Limb (tissue), 2 donors: Measurements from ENCODE around the gene CLCN2.

ENCODE experiments used
- DNase-seq, 2 donors: peaks; one replicate each; pipeline ENCODE4 v3.0.0-alpha.2; 2016; ENCODE audit errors: extremely low spot score in 2 of 2

Gene CLCN2

GRCh38 chr3:184361532-184361931, at the start of gene CLCN2, which contains the start of gene POLR2H:
CLCN2 (minus strand) TSS chr3:184361605; CDS start chr3:184361479, 126 bp downstream.
POLR2H (plus strand) TSS chr3:184361710; CDS start chr3:184363493, 1,783 bp downstream.
- DNase-seq: no peak

DNA sequence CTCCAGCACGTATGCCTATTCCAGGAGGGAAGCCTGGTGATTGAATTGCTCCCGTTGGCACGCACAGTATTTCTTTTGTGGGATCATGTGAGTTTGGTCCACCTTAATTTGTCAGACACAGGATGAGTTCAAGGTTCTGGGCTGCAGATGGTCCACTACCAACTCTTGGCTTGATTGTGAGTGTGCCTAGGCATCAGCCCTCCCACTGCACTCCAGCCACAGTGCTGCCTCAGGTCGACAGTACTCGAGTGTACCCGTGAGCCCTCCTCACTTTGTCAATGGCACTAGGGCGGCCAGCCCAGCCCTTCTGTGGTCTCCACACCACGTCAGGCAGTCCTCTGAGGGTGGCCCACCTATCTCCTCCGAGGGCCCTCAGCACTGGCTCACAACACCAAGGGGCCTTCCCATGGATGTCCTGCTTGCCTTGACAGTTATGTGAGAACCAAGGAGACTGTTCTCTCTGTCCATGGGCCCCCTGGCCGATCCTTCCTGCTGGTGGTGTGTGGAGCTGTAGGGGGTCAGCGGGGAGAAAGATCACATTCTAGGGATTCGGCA, 48.6 kb upstream of the CLCN2 start:
- no peak for DNase-seq

GRCh38 chr3:184409331-184409926, 48.0 kb upstream of the CLCN2 start:
- DNase-seq: no peak

DNA sequence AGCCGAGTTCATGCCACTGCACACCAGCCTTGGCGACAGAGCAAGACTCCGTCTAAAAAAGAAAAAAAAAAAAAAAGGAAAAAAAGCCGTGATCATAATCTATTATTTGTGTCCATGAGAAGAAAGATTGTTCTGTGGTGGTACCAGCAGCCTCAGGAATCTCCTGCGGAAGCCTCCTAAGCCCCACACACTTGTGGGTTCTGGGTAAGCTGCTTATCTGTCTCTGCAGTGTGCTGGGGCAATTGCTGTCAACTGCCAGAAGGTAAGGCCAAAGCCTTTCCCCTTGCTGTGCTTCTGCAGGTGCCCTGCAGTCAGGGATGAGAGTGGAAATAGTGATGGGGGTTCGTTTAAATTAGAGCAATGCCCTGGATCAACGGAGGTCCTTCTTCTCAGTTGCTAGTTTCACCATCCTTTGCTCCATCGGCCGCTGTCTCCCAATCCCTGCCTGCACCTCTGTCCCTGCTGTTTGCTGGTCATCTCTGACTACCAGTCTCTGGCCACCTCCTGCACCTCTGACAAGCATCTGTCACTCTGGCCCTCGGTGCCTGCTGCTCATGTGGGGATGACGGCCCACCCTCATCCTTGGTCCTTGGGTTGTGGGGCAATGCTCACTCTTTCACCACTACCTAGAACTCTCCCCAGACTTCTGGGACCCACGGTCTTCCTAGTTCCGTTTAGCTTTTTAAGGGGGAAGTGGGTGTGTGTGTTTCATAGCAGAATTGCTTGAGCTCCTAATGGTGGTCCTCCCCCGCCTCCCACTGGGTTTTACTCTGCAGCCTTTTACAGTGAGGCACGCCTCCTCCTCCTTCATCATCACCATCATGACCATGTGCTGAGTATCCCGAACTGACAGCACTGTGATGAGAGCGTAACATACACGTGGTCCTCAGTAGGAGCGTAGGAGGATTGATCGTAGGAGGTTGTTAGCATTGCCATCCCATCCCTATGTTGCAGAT, 43.9 kb upstream of the CLCN2 start:
- DNase-seq: no peak

DNA sequence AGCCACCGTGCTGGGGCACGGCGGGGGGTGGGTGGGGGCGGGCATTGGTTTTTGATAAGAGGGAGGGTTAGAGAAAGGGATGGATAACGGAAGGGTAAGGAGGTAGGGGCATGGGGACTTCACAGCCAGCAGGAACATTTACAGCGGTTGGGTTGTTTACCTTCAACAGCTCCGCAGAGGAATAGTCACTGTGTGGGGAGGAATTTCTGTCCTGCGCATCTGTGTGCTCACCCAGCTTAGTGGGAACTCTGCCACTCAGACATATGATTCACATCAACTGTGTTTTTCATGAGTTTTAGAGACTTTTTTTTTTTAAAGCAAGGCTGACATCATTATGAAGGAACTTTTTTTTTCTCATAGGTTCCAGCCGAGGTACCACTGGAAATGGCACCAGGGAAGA, 38.0 kb upstream of the CLCN2 start:
- peak in 1 of 2 donors; percentile 51 for DNase-seq

DNA sequence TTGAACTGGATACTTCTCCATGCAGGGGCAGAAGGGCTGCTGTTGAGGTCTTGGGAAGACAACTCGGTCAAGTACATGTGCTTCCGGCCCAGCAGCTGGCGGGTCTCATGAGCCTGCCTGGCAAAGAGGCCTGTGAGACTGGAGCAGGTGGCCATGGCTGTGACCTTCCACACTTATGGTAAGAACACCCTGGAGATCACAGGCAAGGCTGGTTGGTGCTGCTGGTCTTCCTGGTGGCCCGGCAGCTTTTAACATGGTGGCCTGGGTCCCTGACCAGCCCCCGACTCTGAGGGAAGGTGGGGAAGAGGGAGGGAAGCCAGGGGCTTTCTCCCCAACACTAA, 33.9 kb upstream of the CLCN2 start:
- no peak for DNase-seq

- no peak for DNase-seq
Observed at GRCh38 chr3:184391266-184391665, 29.9 kb upstream of the CLCN2 start.

- DNase-seq: no peak
Observed at GRCh38 chr3:184389935-184390528, 28.6 kb upstream of the CLCN2 start.

- no peak for DNase-seq
Observed at GRCh38 chr3:184389384-184389783, 28.0 kb upstream of the CLCN2 start.

DNA sequence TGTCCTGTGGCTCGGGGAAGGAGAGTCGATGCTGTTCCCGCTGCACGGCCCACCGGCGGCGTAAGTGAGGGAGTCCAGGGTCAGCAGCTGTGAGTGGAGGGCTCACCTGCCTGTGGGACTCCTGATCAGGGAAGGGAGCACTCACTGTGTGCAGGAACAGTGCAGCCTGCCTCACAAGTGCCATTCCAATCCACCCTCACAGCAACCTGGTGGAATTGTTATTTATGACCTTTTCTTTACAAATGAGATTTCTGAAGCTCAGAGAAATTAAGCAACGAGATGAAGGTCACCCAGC, 27.5 kb upstream of the CLCN2 start:
- no peak for DNase-seq

DNA sequence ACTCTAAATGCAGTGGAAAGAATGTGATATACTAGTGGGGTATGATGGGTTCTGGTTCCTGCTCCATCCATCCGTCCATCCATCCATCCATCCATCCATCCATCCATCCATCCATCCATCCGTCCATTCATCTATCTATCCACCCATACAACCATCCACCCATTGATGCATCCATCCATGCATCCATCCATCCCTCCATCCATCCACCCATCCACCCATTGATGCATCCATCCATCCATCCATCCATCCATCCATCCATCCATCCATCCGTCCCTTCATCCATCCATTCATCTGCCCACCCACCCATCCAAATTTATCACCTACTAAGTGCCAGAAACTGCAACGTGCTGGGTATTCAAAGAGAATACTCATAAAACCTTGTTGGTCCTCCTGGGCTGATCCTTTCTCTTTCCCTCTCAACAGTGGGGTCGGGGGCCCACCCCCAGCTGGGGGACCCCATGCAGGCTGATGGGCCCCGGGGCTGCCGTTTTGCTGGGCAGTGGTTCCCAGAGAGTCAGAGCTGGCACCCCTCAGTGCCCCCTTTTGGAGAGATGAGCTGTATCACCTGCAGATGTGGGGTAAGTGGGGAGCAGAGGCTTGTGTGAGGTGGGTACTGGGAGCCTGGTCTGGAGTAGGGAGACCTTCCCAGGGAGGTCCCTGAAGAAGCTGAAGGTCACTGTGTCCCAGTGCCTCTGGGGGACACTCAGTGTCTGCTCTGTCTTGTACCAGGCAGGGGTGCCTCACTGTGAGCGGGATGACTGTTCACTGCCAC, 26.9 kb upstream of the CLCN2 start:
- DNase-seq: no peak

DNA sequence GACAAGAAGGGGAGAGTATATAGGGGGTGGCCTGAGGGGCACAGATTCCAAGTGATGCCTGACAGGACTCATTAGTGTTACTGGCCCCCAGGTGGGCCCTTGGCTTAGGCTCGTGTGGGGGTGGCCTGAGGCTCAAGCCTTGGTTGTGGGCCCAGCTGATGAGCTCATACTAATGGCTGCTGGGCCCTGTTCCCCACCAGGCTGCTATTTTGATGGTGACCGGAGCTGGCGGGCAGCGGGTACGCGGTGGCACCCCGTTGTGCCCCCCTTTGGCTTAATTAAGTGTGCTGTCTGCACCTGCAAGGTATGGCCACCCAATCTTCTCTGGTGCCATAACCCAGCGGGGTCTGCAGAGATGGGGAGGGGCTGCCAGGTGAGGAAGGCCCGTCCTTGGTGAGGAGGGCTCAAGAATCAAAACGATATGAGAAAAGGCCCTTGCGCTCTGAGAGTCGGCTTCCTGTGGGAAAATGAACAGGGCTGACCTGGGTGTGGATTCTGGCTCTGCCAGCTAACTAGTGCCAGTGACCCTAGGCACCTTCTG, 25.8 kb upstream of the CLCN2 start:
- no peak for DNase-seq

GRCh38 chr3:184386047-184386806, 24.8 kb upstream of the CLCN2 start:
- DNase-seq: no peak

GRCh38 chr3:184384856-184385422, 23.5 kb upstream of the CLCN2 start:
- no peak for DNase-seq

GRCh38 chr3:184384342-184384741, 22.9 kb upstream of the CLCN2 start:
- no peak for DNase-seq

DNA sequence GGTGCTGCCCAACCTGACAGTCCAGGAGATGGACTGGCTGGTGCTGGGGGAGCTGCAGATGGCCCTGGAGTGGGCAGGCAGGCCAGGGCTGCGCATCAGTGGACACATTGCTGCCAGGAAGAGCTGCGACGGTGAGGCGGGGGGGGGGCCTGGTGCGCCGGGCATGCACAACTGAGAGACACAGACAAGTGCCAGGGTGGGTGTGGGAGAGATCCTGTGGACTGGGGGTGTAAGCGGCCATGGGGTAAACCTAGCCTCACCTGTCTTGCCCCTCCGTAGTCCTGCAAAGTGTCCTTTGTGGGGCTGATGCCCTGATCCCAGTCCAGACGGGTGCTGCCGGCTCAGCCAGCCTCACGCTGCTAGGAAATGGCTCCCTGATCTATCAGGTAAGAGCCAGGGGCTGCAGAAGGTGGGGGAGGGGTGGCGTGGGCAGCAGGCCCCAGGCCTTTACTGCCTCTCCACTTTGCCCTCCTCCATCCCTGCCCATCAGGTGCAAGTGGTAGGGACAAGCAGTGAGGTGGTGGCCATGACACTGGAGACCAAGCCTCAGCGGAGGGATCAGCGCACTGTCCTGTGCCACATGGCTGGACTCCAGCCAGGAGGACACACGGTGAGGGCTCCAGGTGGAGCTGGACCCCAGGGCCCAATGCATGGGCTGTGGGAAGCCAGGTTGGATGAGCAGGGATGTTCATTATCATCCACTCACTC, 21.8 kb upstream of the CLCN2 start:
- DNase-seq: no peak

DNA sequence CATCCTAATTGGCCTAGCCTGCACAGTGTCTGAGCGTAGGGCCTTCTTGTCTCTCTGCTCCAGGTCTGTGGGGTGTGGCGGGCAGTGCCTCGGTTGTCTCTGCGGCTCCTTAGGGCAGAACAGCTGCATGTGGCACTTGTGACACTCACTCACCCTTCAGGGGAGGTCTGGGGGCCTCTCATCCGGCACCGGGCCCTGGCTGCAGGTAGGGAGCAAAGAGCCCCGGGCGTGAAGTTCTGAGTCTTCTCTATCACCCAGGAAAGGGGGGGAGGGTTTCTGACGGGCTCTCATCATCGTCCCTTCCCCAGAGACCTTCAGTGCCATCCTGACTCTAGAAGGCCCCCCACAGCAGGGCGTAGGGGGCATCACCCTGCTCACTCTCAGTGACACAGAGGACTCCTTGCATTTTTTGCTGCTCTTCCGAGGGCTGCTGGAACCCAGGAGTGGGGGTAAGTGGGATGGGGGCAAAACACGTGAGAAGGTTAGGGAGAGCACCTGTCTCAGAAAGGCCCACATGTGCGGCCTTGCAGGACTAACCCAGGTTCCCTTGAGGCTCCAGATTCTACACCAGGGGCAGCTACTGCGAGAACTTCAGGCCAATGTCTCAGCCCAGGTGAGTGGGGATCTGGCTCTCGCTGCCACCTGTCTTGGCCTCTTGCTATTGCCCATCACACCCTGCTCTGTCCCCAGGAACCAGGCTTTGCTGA, 21.1 kb upstream of the CLCN2 start:
- DNase-seq: no peak

DNA sequence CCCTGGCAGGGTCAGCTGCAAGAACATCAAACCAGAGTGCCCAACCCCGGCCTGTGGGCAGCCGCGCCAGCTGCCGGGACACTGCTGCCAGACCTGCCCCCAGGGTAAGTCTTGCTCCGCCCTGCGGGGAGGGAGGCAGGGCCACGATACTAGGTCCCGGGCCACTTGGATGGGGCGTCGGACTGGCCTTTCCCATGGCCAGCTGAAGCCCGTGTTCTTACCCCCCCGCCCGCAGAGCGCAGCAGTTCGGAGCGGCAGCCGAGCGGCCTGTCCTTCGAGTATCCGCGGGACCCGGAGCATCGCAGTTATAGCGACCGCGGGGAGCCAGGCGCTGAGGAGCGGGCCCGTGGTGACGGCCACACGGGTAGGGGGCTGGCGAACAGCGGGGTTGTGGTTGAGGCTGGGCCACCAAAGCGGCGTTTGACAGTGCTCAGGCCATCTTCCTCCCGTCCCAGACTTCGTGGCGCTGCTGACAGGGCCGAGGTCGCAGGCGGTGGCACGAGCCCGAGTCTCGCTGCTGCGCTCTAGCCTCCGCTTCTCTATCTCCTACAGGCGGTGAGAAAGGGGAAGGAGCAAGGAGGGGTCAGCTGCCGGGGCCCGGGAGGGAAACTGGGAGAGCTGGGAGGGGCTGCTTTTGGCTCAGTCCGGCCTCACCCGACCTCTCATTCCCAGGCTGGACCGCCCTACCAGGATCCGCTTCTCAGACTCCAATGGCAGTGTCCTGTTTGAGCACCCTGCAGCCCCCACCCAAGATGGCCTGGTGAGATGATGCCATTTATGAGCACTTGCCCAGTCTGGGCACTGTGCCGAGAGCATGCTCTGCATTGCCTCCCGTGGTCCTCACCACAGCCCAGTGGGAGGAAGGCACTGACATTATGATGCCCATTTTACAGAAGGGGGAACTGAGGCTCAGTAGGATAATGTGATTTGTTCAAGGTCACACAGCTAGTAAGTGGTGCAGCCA, 20.1 kb upstream of the CLCN2 start:
- DNase-seq: peak in 1 of 2 donors; percentile 46
